Stomach (tissue), 9 donors: ENCODE data around the gene FZD4. TPM values are rescaled to one million over a fixed set of nuclear protein-coding genes. Genes with fewer than 3 reads are reported as not detected.

Source experiments
- DNase-seq, 2 donors: peaks; one replicate each; pipeline versions ENCODE4 v3.0.0 to v3.0.0-alpha.2; 2013 to 2019
- H3K27ac ChIP-seq, 5 donors: fragments of 200-600 bp in 4 of 5; sonication (generic) in 4 of 5; one replicate each; pipeline ENCODE4 v1.5.1; 2013 to 2019; ENCODE audit warnings: mild to moderate bottlenecking in 1 of 5, moderate library complexity in 1 of 5
- H3K27me3 ChIP-seq, 3 donors: fragments of 200-600 bp; sonication (generic); one replicate each; pipeline ENCODE4 v1.5.1; 2017 to 2019; ENCODE audit warnings: mixed run types in 1 of 3
- H3K36me3 ChIP-seq, 4 donors: fragments of 200-600 bp; sonication (generic); 1 replicate in 3 of 4; 2 replicates in 1 of 4; pipeline ENCODE4 v1.5.1; 2016 to 2019
- H3K4me1 ChIP-seq, 4 donors: fragments of 200-600 bp; sonication (generic); one replicate each; pipeline ENCODE4 v1.5.1; 2016 to 2019
- H3K4me3 ChIP-seq, 4 donors: fragments of 200-600 bp; sonication (generic) in 3 of 4; one replicate each; pipeline ENCODE4 v1.5.1; 2016 to 2019; ENCODE audit warnings: mild to moderate bottlenecking in 1 of 4
- H3K9me3 ChIP-seq, 4 donors: fragments of 200-600 bp; sonication (generic); one replicate each; pipeline ENCODE4 v1.5.1; 2016 to 2019
- CTCF ChIP-seq, 7 experiments: fragments of 450-650 bp in 4 of 7; fragments of 200-600 bp in 3 of 7; sonication (generic) in 3 of 7; IDR thresholded peaks; one replicate each; pipeline ENCODE4 v1.5.1; 2016 to 2019; ENCODE audit warnings: antibody characterized with exemption in 7 of 7, control low read depth in 2 of 7, mild to moderate bottlenecking in 1 of 7
- EP300 ChIP-seq: sonication (generic); formaldehyde crosslinking; IDR thresholded peaks from one replicate; pipeline ENCODE4 v1.6.1; 2017; ENCODE audit warnings: antibody characterized with exemption
- POLR2A ChIP-seq, 4 donors: fragments of 450-650 bp; IDR thresholded peaks; one replicate each; pipeline ENCODE4 v1.6.1; 2016; ENCODE audit warnings: antibody characterized with exemption in 4 of 4, control low read depth in 2 of 4, mild to moderate bottlenecking in 1 of 4, moderate library complexity in 1 of 4
- POLR2AphosphoS5 ChIP-seq, 3 donors: sonication (generic); formaldehyde crosslinking; IDR thresholded peaks; one replicate each; pipeline ENCODE4 v1.6.1; 2016; ENCODE audit warnings: antibody characterized with exemption in 3 of 3
- WGBS, 5 donors: extraction: QIAGEN DNeasy Blood & Tissue Kit in 3 of 5; methylation state at CpG; one replicate each; pipeline versions ENCODE4 v1.1.5 to v1.1.7; 2013 to 2018; 5-methylcytosine and 5-hydroxymethylcytosine counted together
- intact Hi-C: fragments of 100-400 bp; cut with DNase I; formaldehyde crosslinking; loops from one replicate; pipeline ENCODE4 v1.15.1; 2023; ENCODE audit warnings: low total_unique reads
- polyA plus RNA-seq, 3 donors: library from polyadenylated mRNA; stranded (reverse); fragments of 200-250 nt; gene quantifications; one replicate each; pipeline ENCODE4 v1.2.3, GENCODE V29; 2013
- total RNA-seq, 5 donors: library from RNA; depleted of rRNA; stranded (reverse); fragments of >200 nt; gene quantifications; one replicate each; pipeline versions ENCODE4 v1.1.0 to v1.2.3, GENCODE V29; 2014 to 2016
- donor health status: healthy with polysubstance abuse.
- donor health status: Bipolar disorder and iron deficiency.
- donor health status: healthy.

Gene FZD4
- total and polyA plus RNA-seq, 8 donors, result 2.4 to 55.8 (median 12.0) TPM

GRCh38 chr11:86919557-86920210, 35.5 kb downstream of the FZD4 start:
- Histone ChIP-seq H3K27me3 (no peaks in the 10 kb centered on the region), H3K27ac (peak overlapping the region in 2 of 5 donors; percentile 37 to 44), H3K4me3 (no peak overlapping the region), H3K36me3 (no peaks in the 10 kb centered on the region), H3K9me3 (no peaks in the 10 kb centered on the region), H3K4me1 (peaks cover 0 to 19% (median 9%) of the 10 kb centered on the region in 4 donors)
- WGBS, 5 donors, result 62 to 74% (median 70%) methylated on average over 7 of the region's 7 CpGs
- peak in 1 of 2 donors; percentile 77 for DNase-seq
- no peak for TF ChIP-seq EP300
- peak in 4 of 7 experiments; percentile 11 to 56 (median 36) for TF ChIP-seq CTCF (IDR thresholded peaks at IDR 0.05)
- no peak for TF ChIP-seq POLR2A (IDR thresholded peaks at IDR 0.05)
- no peak for TF ChIP-seq POLR2AphosphoS5 (IDR thresholded peaks at IDR 0.05)
- intact Hi-C loops, result no loop called here

GRCh38 chr11:86918973-86919372, 36.2 kb downstream of the FZD4 start:
- no peaks in the 10 kb centered on the region for H3K27me3 ChIP-seq
- H3K36me3 ChIP-seq, result no peaks in the 10 kb centered on the region
- 78 to 91% (median 84%) methylated on average over 7 of the region's 7 CpGs for WGBS, 5 donors
- H3K27ac ChIP-seq, result peak overlapping the region in 3 of 5 donors; percentile 37 to 51 (median 44)
- no peaks in the 10 kb centered on the region for H3K9me3 ChIP-seq
- intact Hi-C loops, result no loop called here
- TF ChIP-seq POLR2AphosphoS5 (IDR thresholded peaks at IDR 0.05), result no peak
- TF ChIP-seq EP300, result no peak
- no peak for TF ChIP-seq POLR2A (IDR thresholded peaks at IDR 0.05)
- TF ChIP-seq CTCF (IDR thresholded peaks at IDR 0.05), result no peak
- H3K4me1 ChIP-seq, result peaks cover 0 to 11% (median 9%) of the 10 kb centered on the region in 4 donors
- no peak overlapping the region for H3K4me3 ChIP-seq
- DNase-seq, result no peak

GRCh38 chr11:86918496-86918895, 36.7 kb downstream of the FZD4 start:
- H3K9me3 ChIP-seq, result no peaks in the 10 kb centered on the region
- 86 to 91% (median 89%) methylated on average over 2 of the region's 2 CpGs for WGBS, 5 donors
- H3K27ac ChIP-seq, result peak overlapping the region in 2 of 5 donors; percentile 44 to 51
- no peaks in the 10 kb centered on the region for H3K36me3 ChIP-seq
- no peaks in the 10 kb centered on the region for H3K27me3 ChIP-seq
- H3K4me3 ChIP-seq, result no peak overlapping the region
- intact Hi-C loops, result no loop called here
- TF ChIP-seq EP300 (no peak), POLR2AphosphoS5 (IDR thresholded peaks at IDR 0.05) (no peak), CTCF (IDR thresholded peaks at IDR 0.05) (no peak), POLR2A (IDR thresholded peaks at IDR 0.05) (no peak)
- H3K4me1 ChIP-seq, result peaks cover 0 to 11% (median 9%) of the 10 kb centered on the region in 4 donors
- DNase-seq, result no peak

- Histone ChIP-seq H3K4me3 (no peak overlapping the region), H3K27me3 (no peaks in the 10 kb centered on the region), H3K27ac (peak overlapping the region in 2 of 5 donors; percentile 6 to 54), H3K4me1 (peaks cover 0 to 11% (median 9%) of the 10 kb centered on the region in 4 donors), H3K9me3 (no peaks in the 10 kb centered on the region), H3K36me3 (no peaks in the 10 kb centered on the region)
- DNase-seq, result no peak
- 82 to 92% (median 85%) methylated on average over 2 of the region's 2 CpGs for WGBS, 5 donors
- TF ChIP-seq POLR2A (IDR thresholded peaks at IDR 0.05), result no peak
- TF ChIP-seq CTCF (IDR thresholded peaks at IDR 0.05), result no peak
- intact Hi-C loops, result no loop called here
These were observed 37.6 kb downstream of the FZD4 start for GRCh38 chr11:86917589-86917988.
